Measurements from ENCODE around the gene GBF1.
"Not testable (repeated sequence)": the region's sequence is repeated elsewhere in the genome, so short reads cannot be mapped to it uniquely, and the experiment has no call there.

Gene GBF1

DNA sequence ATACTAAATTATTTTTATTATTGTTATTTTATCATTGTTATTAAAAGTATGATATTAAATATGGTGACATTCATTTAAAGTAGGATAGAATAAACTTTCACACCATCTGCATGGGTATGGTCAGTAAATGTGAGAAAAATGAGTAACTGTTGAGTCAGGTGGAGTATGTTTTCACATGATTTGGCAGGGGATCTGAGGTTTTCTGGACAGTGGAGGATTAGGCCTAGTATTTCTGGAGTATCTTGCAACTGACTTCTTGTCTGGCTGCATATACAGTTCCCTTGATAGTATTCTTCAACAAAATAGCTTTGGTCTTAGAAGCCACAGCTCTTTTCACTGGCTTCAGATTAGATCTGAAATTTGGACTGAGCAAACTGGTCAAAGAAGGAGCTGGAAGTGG is 54.5 kb downstream of the GBF1 start:
- H3K27ac ChIP-seq, result no peak overlapping the region
- DNase-seq (ENCODE audit: low read depth, low spot score), result no peak
- H3K4me3 ChIP-seq, result no peak overlapping the region
- no peak for TF ChIP-seq POLR2AphosphoS5 (IDR thresholded peaks at IDR 0.05; ENCODE audit: borderline replicate concordance, low read depth, low read length)
- TF ChIP-seq FOXP2 (optimal IDR thresholded peaks at IDR 0.05; ENCODE audit: control extremely low read depth, extremely low read length, insufficient read depth), result no peak
- TF ChIP-seq EZH2 (IDR thresholded peaks at IDR 0.05), result no peak
- H3K36me3 ChIP-seq (ENCODE audit: insufficient read depth, low read length), result no peaks in the 10 kb centered on the region
- no peaks in the 10 kb centered on the region for H3K9me3 ChIP-seq (ENCODE audit: low read depth, low read length)
- no peak overlapping the region for H3K9ac ChIP-seq (ENCODE audit: insufficient read length)

GRCh38 chr10:102300278-102300843 is 55.0 kb downstream of the GBF1 start:
- no peak for DNase-seq (ENCODE audit: low read depth, low spot score)
- no peak overlapping the region for H3K27ac ChIP-seq
- no peak overlapping the region for H3K4me3 ChIP-seq
- no peak overlapping the region for H3K9ac ChIP-seq (ENCODE audit: insufficient read length)
- TF ChIP-seq FOXP2 (optimal IDR thresholded peaks at IDR 0.05; ENCODE audit: control extremely low read depth, extremely low read length, insufficient read depth) (no peak), POLR2AphosphoS5 (IDR thresholded peaks at IDR 0.05; ENCODE audit: borderline replicate concordance, low read depth, low read length) (no peak), EZH2 (IDR thresholded peaks at IDR 0.05) (no peak)
- H3K9me3 ChIP-seq (ENCODE audit: low read depth, low read length), result no peaks in the 10 kb centered on the region
- H3K36me3 ChIP-seq (ENCODE audit: insufficient read depth, low read length), result no peaks in the 10 kb centered on the region

DNA sequence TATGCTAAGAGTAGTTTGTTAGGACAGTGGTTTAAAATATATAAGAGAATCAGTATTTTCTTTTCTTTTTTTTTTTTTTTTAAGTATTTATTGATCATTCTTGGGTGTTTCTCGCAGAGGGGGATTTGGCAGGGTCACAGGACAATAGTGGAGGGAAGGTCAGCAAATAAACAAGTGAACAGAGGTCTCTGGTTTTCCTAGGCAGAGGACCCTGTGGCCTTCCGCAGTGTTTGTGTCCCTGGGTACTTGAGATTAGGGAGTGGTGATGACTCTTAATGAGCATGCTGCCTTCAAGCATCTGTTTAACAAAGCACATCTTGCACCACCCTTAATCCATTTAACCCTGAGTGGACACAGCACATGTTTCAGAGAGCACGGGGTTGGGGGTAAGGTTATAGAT is 55.6 kb downstream of the GBF1 start:
- not testable (repeated sequence) for H3K36me3 ChIP-seq (ENCODE audit: insufficient read depth, low read length); DNase-seq (ENCODE audit: low read depth, low spot score); H3K9me3 ChIP-seq (ENCODE audit: low read depth, low read length); H3K9ac ChIP-seq (ENCODE audit: insufficient read length); H3K27ac ChIP-seq; H3K4me3 ChIP-seq

GRCh38 chr10:102301332-102301731 is 56.0 kb downstream of the GBF1 start:
- H3K9ac ChIP-seq (ENCODE audit: insufficient read length); H3K4me3 ChIP-seq; DNase-seq (ENCODE audit: low read depth, low spot score); H3K36me3 ChIP-seq (ENCODE audit: insufficient read depth, low read length); H3K27ac ChIP-seq; H3K9me3 ChIP-seq (ENCODE audit: low read depth, low read length): not testable (repeated sequence)

- H3K27ac ChIP-seq, result no peak overlapping the region
- TF ChIP-seq EZH2 (IDR thresholded peaks at IDR 0.05), result no peak
- TF ChIP-seq POLR2AphosphoS5 (IDR thresholded peaks at IDR 0.05; ENCODE audit: borderline replicate concordance, low read depth, low read length), result no peak
- TF ChIP-seq FOXP2 (optimal IDR thresholded peaks at IDR 0.05; ENCODE audit: control extremely low read depth, extremely low read length, insufficient read depth), result no peak
- no peak overlapping the region for H3K4me3 ChIP-seq
- no peak overlapping the region for H3K9ac ChIP-seq (ENCODE audit: insufficient read length)
- no peaks in the 10 kb centered on the region for H3K36me3 ChIP-seq (ENCODE audit: insufficient read depth, low read length)
- no peak for DNase-seq (ENCODE audit: low read depth, low spot score)
- no peaks in the 10 kb centered on the region for H3K9me3 ChIP-seq (ENCODE audit: low read depth, low read length)
Measured at GRCh38 chr10:102302611-102303010, 57.3 kb downstream of the GBF1 start.

DNA sequence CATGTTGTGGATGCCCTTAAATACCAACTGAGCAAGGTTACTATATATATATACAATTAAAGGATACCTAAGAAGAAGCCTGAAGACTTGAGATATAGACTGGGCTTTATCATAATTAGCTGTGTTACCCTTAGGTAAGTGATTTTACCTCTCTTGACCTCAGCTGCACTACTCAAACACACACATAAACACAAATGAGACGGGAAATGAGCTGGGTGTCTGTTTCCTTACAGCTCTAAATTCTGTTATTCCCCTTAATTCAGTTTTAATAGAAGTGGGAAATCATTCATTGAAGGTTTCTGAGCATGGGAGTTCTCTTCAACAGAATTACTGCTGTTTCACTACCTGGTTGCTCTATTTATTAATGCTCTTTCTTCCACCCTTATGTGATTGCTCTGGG is 60.7 kb downstream of the GBF1 start:
- H3K9ac ChIP-seq (ENCODE audit: insufficient read length), result no peak overlapping the region
- H3K36me3 ChIP-seq (ENCODE audit: insufficient read depth, low read length), result no peaks in the 10 kb centered on the region
- no peaks in the 10 kb centered on the region for H3K9me3 ChIP-seq (ENCODE audit: low read depth, low read length)
- H3K4me3 ChIP-seq, result no peak overlapping the region
- TF ChIP-seq POLR2AphosphoS5 (IDR thresholded peaks at IDR 0.05; ENCODE audit: borderline replicate concordance, low read depth, low read length), result no peak
- no peak for TF ChIP-seq EZH2 (IDR thresholded peaks at IDR 0.05)
- TF ChIP-seq FOXP2 (optimal IDR thresholded peaks at IDR 0.05; ENCODE audit: control extremely low read depth, extremely low read length, insufficient read depth), result no peak
- H3K27ac ChIP-seq, result no peak overlapping the region
- no peak for DNase-seq (ENCODE audit: low read depth, low spot score)

GRCh38 chr10:102306710-102307109 is 61.4 kb downstream of the GBF1 start:
- Histone ChIP-seq H3K9me3 (ENCODE audit: low read depth, low read length) (no peaks in the 10 kb centered on the region), H3K4me3 (no peak overlapping the region), H3K36me3 (ENCODE audit: insufficient read depth, low read length) (no peaks in the 10 kb centered on the region), H3K9ac (ENCODE audit: insufficient read length) (no peak overlapping the region), H3K27ac (no peak overlapping the region)
- TF ChIP-seq FOXP2 (optimal IDR thresholded peaks at IDR 0.05; ENCODE audit: control extremely low read depth, extremely low read length, insufficient read depth), result no peak
- no peak for TF ChIP-seq EZH2 (IDR thresholded peaks at IDR 0.05)
- no peak for TF ChIP-seq POLR2AphosphoS5 (IDR thresholded peaks at IDR 0.05; ENCODE audit: borderline replicate concordance, low read depth, low read length)
- DNase-seq (ENCODE audit: low read depth, low spot score), result no peak

DNA sequence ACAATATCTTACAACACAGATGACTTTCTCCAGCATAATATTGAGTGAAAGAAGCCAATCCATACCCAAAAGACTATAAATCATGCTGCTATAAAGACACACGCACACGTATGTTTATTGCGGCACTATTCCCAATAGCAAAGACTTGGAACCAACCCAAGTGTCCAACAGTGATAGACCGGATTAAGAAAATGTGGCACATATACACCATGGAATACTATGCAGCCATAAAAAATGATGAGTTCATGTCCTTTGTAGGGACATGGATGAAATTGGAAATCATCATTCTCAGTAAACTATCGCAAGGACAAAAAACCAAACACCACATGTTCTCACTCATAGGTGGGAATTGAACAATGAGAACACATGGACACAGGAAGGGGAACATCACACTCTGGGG is 63.0 kb downstream of the GBF1 start:
- not testable (repeated sequence) for H3K4me3 ChIP-seq; H3K9me3 ChIP-seq (ENCODE audit: low read depth, low read length); DNase-seq (ENCODE audit: low read depth, low spot score); H3K9ac ChIP-seq (ENCODE audit: insufficient read length); H3K27ac ChIP-seq; H3K36me3 ChIP-seq (ENCODE audit: insufficient read depth, low read length)

- no peak for DNase-seq (ENCODE audit: low read depth, low spot score)
- no peak for TF ChIP-seq FOXP2 (optimal IDR thresholded peaks at IDR 0.05; ENCODE audit: control extremely low read depth, extremely low read length, insufficient read depth)
- TF ChIP-seq EZH2 (IDR thresholded peaks at IDR 0.05), result no peak
- TF ChIP-seq POLR2AphosphoS5 (IDR thresholded peaks at IDR 0.05; ENCODE audit: borderline replicate concordance, low read depth, low read length), result no peak
- H3K9ac ChIP-seq (ENCODE audit: insufficient read length), result no peak overlapping the region
Measured at GRCh38 chr10:102309236-102309635, 63.9 kb downstream of the GBF1 start.

More at GRCh38 chr10:102309236-102309635, 63.9 kb downstream of the GBF1 start:
- H3K4me3 ChIP-seq, result no peak overlapping the region
- H3K27ac ChIP-seq, result no peak overlapping the region
- H3K9me3 ChIP-seq (ENCODE audit: low read depth, low read length), result no peaks in the 10 kb centered on the region
- no peaks in the 10 kb centered on the region for H3K36me3 ChIP-seq (ENCODE audit: insufficient read depth, low read length)
